ENCODE data around the gene FAM3D. TPM values are rescaled to one million over a fixed set of nuclear protein-coding genes. Genes with fewer than 3 reads are reported as not detected.
"Not testable (repeated sequence)": the region's sequence is repeated elsewhere in the genome, so short reads cannot be mapped to it uniquely, and the experiment has no call there.

FAM3D gene
- total RNA-seq, 1 donor, result not detected

GRCh38 chr3:58693940-58694850 lies 27.6 kb upstream of the FAM3D start:
- H3K27me3 ChIP-seq (ENCODE audit: insufficient read depth, low read length), result no peaks in the 10 kb centered on the region
- H3K4me1 ChIP-seq (ENCODE audit: insufficient read depth, low read length), result no peaks in the 10 kb centered on the region
- H3K4me3 ChIP-seq (ENCODE audit: low read length), result no peak overlapping the region
- peaks cover 20% of the 10 kb centered on the region for H3K9me3 ChIP-seq (ENCODE audit: low read depth, low read length)

- H3K27me3 ChIP-seq (ENCODE audit: insufficient read depth, low read length), result no peaks in the 10 kb centered on the region
- no peak overlapping the region for H3K4me3 ChIP-seq (ENCODE audit: low read length)
- H3K9me3 ChIP-seq (ENCODE audit: low read depth, low read length), result peaks cover 20% of the 10 kb centered on the region
- no peaks in the 10 kb centered on the region for H3K4me1 ChIP-seq (ENCODE audit: insufficient read depth, low read length)
These were observed 25.9 kb upstream of the FAM3D start for GRCh38 chr3:58692484-58692883.

- Histone ChIP-seq H3K9me3 (ENCODE audit: low read depth, low read length) (peaks cover 20% of the 10 kb centered on the region), H3K4me1 (ENCODE audit: insufficient read depth, low read length) (no peaks in the 10 kb centered on the region), H3K27me3 (ENCODE audit: insufficient read depth, low read length) (no peaks in the 10 kb centered on the region), H3K4me3 (ENCODE audit: low read length) (no peak overlapping the region)
These were observed 25.4 kb upstream of the FAM3D start for GRCh38 chr3:58691997-58692396.

- Histone ChIP-seq H3K27me3 (ENCODE audit: insufficient read depth, low read length) (no peaks in the 10 kb centered on the region), H3K4me1 (ENCODE audit: insufficient read depth, low read length) (no peaks in the 10 kb centered on the region), H3K4me3 (ENCODE audit: low read length) (no peak overlapping the region), H3K9me3 (ENCODE audit: low read depth, low read length) (peaks cover 20% of the 10 kb centered on the region)
These were observed 23.9 kb upstream of the FAM3D start for GRCh38 chr3:58690490-58690889.

- H3K9me3 ChIP-seq (ENCODE audit: low read depth, low read length), result peaks cover 20% of the 10 kb centered on the region
These were observed 22.0 kb upstream of the FAM3D start for GRCh38 chr3:58688574-58688973.

GRCh38 chr3:58686847-58687246 lies 20.3 kb upstream of the FAM3D start:
- Histone ChIP-seq H3K9me3 (ENCODE audit: low read depth, low read length) (peaks cover 17% of the 10 kb centered on the region), H3K27me3 (ENCODE audit: insufficient read depth, low read length) (no peaks in the 10 kb centered on the region), H3K4me3 (ENCODE audit: low read length) (no peak overlapping the region), H3K4me1 (ENCODE audit: insufficient read depth, low read length) (no peaks in the 10 kb centered on the region)

More at GRCh38 chr3:58688574-58688973, 22.0 kb upstream of the FAM3D start:
- Histone ChIP-seq H3K27me3 (ENCODE audit: insufficient read depth, low read length) (no peaks in the 10 kb centered on the region), H3K4me1 (ENCODE audit: insufficient read depth, low read length) (no peaks in the 10 kb centered on the region), H3K4me3 (ENCODE audit: low read length) (no peak overlapping the region)

GRCh38 chr3:58685641-58686040 lies 19.1 kb upstream of the FAM3D start:
- no peaks in the 10 kb centered on the region for H3K4me1 ChIP-seq (ENCODE audit: insufficient read depth, low read length)

GRCh38 chr3:58683466-58683865 lies 16.9 kb upstream of the FAM3D start:
- no peaks in the 10 kb centered on the region for H3K9me3 ChIP-seq (ENCODE audit: low read depth, low read length)
- H3K4me1 ChIP-seq (ENCODE audit: insufficient read depth, low read length), result no peaks in the 10 kb centered on the region

More at GRCh38 chr3:58685641-58686040, 19.1 kb upstream of the FAM3D start:
- Histone ChIP-seq H3K4me3 (ENCODE audit: low read length) (no peak overlapping the region), H3K27me3 (ENCODE audit: insufficient read depth, low read length) (no peaks in the 10 kb centered on the region), H3K9me3 (ENCODE audit: low read depth, low read length) (peaks cover 5% of the 10 kb centered on the region)

GRCh38 chr3:58683001-58683458 lies 16.5 kb upstream of the FAM3D start:
- Histone ChIP-seq H3K27me3 (ENCODE audit: insufficient read depth, low read length) (no peaks in the 10 kb centered on the region), H3K9me3 (ENCODE audit: low read depth, low read length) (no peaks in the 10 kb centered on the region), H3K4me3 (ENCODE audit: low read length) (no peak overlapping the region), H3K4me1 (ENCODE audit: insufficient read depth, low read length) (no peaks in the 10 kb centered on the region)

More at GRCh38 chr3:58683466-58683865, 16.9 kb upstream of the FAM3D start:
- Histone ChIP-seq H3K4me3 (ENCODE audit: low read length) (no peak overlapping the region), H3K27me3 (ENCODE audit: insufficient read depth, low read length) (no peaks in the 10 kb centered on the region)

- no peaks in the 10 kb centered on the region for H3K4me1 ChIP-seq (ENCODE audit: insufficient read depth, low read length)
- no peak overlapping the region for H3K4me3 ChIP-seq (ENCODE audit: low read length)
- H3K9me3 ChIP-seq (ENCODE audit: low read depth, low read length), result no peaks in the 10 kb centered on the region
- no peaks in the 10 kb centered on the region for H3K27me3 ChIP-seq (ENCODE audit: insufficient read depth, low read length)
These were observed 15.3 kb upstream of the FAM3D start for GRCh38 chr3:58681863-58682262.

GRCh38 chr3:58680879-58681525 lies 14.4 kb upstream of the FAM3D start:
- Histone ChIP-seq H3K4me3 (ENCODE audit: low read length) (no peak overlapping the region), H3K4me1 (ENCODE audit: insufficient read depth, low read length) (no peaks in the 10 kb centered on the region), H3K27me3 (ENCODE audit: insufficient read depth, low read length) (no peaks in the 10 kb centered on the region), H3K9me3 (ENCODE audit: low read depth, low read length) (no peaks in the 10 kb centered on the region)

GRCh38 chr3:58679974-58680666 lies 13.5 kb upstream of the FAM3D start:
- Histone ChIP-seq H3K9me3 (ENCODE audit: low read depth, low read length) (no peaks in the 10 kb centered on the region), H3K4me3 (ENCODE audit: low read length) (no peak overlapping the region), H3K4me1 (ENCODE audit: insufficient read depth, low read length) (no peaks in the 10 kb centered on the region), H3K27me3 (ENCODE audit: insufficient read depth, low read length) (no peaks in the 10 kb centered on the region)

- Histone ChIP-seq H3K4me3 (ENCODE audit: low read length) (no peak overlapping the region), H3K27me3 (ENCODE audit: insufficient read depth, low read length) (no peaks in the 10 kb centered on the region), H3K9me3 (ENCODE audit: low read depth, low read length) (no peaks in the 10 kb centered on the region), H3K4me1 (ENCODE audit: insufficient read depth, low read length) (no peaks in the 10 kb centered on the region)
These were observed 12.9 kb upstream of the FAM3D start for GRCh38 chr3:58679446-58679845.

GRCh38 chr3:58678177-58678970 lies 11.8 kb upstream of the FAM3D start:
- not testable (repeated sequence) for H3K4me1 ChIP-seq (ENCODE audit: insufficient read depth, low read length); H3K27me3 ChIP-seq (ENCODE audit: insufficient read depth, low read length); H3K9me3 ChIP-seq (ENCODE audit: low read depth, low read length); H3K4me3 ChIP-seq (ENCODE audit: low read length)

All from mononuclear cell (primary cell).